Transverse colon (tissue), 4 donors: Measurements from ENCODE around the gene HOXC12.

Experiments used
- EP300 ChIP-seq: sonication (generic); formaldehyde crosslinking; IDR thresholded peaks from one replicate; pipeline ENCODE4 v1.6.1; 2017; ENCODE audit warnings: antibody characterized with exemption, low read depth
- POLR2A ChIP-seq: fragments of 450-650 bp; IDR thresholded peaks from one replicate; pipeline ENCODE4 v1.6.1; 2016; ENCODE audit warnings: antibody characterized with exemption, mild to moderate bottlenecking, moderate library complexity
- POLR2AphosphoS5 ChIP-seq, 3 donors: sonication (generic); formaldehyde crosslinking; IDR thresholded peaks; one replicate each; pipeline ENCODE4 v1.6.1; 2016; ENCODE audit warnings: antibody characterized with exemption in 3 of 3
- TF ChIP-seq, protein P1 (sequence below), 5 experiments: fragments of 200-600 bp in 3 of 5; fragments of 450-650 bp in 2 of 5; sonication (generic) in 3 of 5; IDR thresholded peaks; 1 replicate in 2 of 5; 2 replicates in 3 of 5; pipeline ENCODE4 v1.5.1; 2016 to 2017; ENCODE audit warnings: antibody characterized with exemption in 5 of 5, inconsistent platforms in 3 of 5, mild to moderate bottlenecking in 2 of 5, moderate library complexity in 1 of 5

DNA sequence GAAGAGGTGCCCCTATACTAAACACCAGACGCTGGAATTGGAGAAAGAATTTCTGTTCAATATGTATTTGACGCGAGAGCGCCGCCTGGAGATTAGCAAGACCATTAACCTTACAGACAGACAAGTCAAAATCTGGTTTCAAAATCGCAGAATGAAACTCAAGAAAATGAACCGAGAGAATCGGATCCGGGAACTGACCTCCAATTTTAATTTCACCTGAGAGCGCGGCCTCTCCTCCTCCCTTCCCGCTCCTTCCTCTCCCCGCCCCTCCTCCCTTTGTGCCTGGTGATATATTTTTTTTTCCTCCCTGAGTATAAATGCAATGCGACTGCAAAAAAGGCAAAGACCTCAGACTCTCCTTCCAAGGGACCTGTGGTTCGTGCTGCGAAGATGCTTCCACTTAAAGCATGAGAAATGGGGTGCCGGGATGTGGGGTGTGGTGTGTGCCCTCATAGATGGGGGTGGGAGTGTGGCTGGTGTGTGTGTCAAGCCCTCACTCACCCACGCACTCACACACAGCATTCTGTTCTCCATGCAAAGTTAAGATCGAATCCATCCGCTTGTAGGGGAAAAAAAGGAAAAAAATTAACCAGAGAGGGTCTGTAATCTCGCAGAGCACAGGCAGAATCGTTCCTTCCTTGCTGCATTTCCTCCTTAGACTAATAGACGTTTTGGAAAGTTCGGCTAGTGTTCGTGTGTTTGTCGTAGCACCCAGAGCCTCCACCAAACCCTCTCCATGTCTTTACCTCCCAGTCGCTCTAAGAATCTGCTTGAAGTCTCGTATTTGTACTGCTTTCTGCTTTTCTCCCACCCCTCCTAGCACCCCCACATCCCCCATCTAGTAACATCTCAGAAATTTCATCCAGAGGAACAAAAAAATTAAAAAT is 34.8 kb downstream of the HOXC12 start:
- TF ChIP-seq, protein P1, sequence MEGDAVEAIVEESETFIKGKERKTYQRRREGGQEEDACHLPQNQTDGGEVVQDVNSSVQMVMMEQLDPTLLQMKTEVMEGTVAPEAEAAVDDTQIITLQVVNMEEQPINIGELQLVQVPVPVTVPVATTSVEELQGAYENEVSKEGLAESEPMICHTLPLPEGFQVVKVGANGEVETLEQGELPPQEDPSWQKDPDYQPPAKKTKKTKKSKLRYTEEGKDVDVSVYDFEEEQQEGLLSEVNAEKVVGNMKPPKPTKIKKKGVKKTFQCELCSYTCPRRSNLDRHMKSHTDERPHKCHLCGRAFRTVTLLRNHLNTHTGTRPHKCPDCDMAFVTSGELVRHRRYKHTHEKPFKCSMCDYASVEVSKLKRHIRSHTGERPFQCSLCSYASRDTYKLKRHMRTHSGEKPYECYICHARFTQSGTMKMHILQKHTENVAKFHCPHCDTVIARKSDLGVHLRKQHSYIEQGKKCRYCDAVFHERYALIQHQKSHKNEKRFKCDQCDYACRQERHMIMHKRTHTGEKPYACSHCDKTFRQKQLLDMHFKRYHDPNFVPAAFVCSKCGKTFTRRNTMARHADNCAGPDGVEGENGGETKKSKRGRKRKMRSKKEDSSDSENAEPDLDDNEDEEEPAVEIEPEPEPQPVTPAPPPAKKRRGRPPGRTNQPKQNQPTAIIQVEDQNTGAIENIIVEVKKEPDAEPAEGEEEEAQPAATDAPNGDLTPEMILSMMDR (IDR thresholded peaks at IDR 0.05) = peak in 4 of 5 experiments; percentile 24 to 26 (median 25)
- TF ChIP-seq POLR2AphosphoS5 (IDR thresholded peaks at IDR 0.05) = no peak
- TF ChIP-seq EP300 = no peak
- no peak for TF ChIP-seq POLR2A
